ENCODE measurements around the gene MKNK2.
"Not testable (repeated sequence)": the region's sequence is repeated elsewhere in the genome, so short reads cannot be mapped to it uniquely, and the experiment has no call there.

The MKNK2 gene

DNA sequence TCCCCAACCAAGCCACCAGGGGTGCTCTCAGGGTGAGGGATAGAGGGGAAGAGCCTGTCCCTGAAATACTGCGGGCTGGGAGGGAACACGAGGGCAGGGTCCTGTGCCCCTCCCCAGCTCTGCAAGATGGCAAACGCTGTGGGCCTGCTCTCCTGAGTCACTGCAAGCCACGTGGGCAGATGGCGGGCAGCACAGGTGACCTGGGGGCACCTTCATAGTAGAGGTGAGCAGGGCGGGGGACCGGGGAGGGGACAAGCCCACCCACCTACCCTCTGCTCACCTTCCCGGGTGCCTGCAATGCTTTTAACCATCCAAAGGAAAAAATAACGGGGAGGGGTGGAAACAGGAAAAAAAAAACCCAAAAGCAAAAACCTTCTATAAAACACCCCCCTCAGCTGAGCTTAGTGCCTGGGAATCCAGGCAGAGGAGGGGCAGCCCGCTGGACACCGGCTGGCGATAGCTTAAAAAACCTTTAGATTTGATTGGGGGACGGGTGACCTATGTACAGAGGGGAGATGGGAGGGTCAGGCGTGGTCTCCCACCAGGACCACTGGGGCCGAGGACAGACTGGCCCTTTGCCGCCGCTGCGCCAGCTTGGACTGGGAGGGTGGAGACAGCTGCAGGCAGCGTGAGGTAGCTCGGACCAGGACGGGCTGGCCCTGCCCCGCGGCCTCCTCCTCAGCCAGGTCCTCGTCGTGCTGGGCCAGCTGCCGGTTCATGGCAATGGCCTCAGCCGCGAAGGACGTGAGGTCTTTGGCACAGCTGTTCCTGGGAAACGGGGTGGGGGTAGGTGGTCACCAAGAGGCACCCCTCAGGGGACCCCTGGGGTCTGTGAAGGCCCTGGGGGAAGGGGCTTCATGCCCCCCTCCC, 11.7 kb downstream of the MKNK2 start:
- TF ChIP-seq, protein P1, sequence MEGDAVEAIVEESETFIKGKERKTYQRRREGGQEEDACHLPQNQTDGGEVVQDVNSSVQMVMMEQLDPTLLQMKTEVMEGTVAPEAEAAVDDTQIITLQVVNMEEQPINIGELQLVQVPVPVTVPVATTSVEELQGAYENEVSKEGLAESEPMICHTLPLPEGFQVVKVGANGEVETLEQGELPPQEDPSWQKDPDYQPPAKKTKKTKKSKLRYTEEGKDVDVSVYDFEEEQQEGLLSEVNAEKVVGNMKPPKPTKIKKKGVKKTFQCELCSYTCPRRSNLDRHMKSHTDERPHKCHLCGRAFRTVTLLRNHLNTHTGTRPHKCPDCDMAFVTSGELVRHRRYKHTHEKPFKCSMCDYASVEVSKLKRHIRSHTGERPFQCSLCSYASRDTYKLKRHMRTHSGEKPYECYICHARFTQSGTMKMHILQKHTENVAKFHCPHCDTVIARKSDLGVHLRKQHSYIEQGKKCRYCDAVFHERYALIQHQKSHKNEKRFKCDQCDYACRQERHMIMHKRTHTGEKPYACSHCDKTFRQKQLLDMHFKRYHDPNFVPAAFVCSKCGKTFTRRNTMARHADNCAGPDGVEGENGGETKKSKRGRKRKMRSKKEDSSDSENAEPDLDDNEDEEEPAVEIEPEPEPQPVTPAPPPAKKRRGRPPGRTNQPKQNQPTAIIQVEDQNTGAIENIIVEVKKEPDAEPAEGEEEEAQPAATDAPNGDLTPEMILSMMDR (IDR thresholded peaks at IDR 0.05; ENCODE audit: low read depth, low read length, missing control alignments): no peak
- DNase-seq (ENCODE audit: extremely low read depth, low read depth): no peak
- no peak overlapping the region for H3K4me3 ChIP-seq (replicated peaks; ENCODE audit: low read depth, low read length)

DNA sequence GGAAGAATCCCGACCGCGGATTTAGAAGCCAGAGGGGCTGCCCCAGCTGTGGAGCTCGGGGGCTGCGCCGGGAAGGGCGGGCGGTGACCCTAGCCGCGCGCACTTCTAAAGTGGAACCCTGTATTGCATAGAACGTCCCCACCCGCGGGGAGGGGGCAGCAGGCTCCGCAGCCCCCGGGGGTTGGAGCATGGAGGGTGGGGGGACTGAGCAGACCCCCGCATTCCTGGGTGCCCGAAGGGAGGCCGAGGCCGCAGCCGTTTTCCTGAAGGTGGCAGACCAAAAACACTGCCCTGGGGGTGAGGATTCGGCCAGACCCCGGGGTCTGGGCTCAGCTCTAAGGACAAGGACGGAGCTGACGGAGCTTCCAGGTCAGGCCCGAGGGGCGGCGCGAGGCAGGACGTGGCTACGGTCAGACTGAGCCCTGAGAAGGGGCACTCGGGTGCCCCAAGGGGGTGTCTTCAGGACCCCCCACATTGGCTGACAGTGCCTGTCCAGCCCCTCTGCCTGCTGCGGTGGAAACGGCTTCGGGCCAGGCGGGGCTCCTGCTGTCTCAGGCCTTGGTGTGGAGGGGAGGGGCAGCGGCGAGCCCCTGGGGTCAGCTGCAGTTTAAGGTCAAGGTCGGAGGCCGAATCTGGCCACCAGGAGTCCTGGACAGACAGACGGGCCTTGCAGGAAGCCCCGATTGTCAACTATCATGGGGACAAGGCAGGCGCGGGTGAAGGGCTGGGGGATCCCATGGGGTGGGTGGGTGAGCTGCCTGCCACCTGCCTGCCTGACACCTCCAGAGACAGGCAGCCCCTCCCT, 12.6 kb downstream of the MKNK2 start:
- H3K4me3 ChIP-seq (replicated peaks; ENCODE audit: low read depth, low read length): no peak overlapping the region
- TF ChIP-seq, protein P1 (IDR thresholded peaks at IDR 0.05; ENCODE audit: low read depth, low read length, missing control alignments): no peak
- DNase-seq (ENCODE audit: extremely low read depth, low read depth): no peak

DNA sequence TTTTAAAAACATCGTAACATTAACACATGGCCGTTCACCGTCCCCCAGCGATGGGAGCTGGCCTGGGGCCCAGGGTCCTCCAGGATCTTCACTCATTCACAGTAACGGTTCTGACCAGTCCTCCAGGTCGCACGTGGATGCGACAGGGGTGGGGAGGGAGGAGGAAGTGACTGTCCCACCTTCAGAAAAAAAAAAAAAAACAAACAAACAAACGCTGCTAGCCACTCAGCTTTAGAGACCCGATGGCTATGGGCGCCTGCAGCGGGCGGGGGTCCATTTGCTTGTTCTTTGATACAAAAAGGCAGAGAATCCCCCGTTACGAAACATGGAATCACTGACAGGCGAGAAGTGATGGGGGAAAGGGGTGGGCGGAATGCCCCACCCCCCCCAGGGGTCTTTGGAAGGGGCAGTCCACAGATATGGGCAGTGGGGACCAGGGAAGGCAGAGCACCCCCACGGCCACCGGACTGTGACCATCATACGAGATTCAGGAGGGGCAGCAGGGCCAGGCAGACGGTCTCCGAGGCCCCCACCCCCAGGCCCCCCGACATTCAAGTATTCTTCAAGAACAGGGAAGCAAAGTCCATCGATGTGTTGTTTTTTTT, 13.3 kb downstream of the MKNK2 start:
- no peak overlapping the region for H3K4me3 ChIP-seq (replicated peaks; ENCODE audit: low read depth, low read length)
- TF ChIP-seq, protein P1 (IDR thresholded peaks at IDR 0.05; ENCODE audit: low read depth, low read length, missing control alignments): no peak
- DNase-seq (ENCODE audit: extremely low read depth, low read depth): no peak

DNA sequence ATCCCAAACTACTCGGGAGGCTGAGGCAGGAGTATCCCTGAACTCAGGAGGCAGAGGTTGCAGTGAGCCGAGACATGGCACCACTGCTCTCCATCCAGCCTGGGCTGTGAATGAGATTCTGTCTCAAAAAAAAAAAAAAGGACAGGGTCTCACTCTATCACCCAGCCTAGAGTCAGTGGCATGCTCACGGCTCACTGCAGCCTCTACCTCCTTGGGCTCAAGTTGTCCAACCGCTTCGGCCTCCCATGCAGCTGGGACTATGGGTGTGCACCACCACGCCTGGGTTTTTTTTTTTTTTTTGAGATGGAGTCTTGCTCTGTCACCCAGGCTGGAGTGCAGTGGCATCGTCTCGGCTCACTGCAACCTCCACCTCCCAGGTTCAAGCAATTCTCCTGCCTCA, 14.6 kb downstream of the MKNK2 start:
- no peak overlapping the region for H3K4me3 ChIP-seq (replicated peaks; ENCODE audit: low read depth, low read length)
- no peak for DNase-seq (ENCODE audit: extremely low read depth, low read depth)
- TF ChIP-seq, protein P1 (IDR thresholded peaks at IDR 0.05; ENCODE audit: low read depth, low read length, missing control alignments): no peak

DNA sequence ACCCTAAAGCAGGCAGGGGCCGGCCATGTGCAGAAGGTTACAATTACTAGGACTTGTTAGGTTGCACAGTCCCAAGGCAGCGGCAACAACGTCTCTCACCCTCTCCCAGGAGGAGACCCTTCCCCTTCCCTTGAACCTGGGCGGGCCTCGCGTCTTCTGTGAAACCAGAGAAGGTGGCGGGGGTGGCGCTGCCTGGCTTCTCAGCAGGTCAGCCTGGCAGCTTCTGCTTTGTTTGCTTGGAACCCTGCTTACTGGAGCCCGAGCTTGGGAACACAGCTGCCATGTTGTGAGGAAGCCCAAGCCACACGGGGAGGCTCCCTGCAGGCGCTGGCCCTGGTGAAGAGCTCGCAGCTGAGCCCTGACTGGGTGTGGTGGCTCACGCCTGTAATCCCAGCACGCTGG, 15.5 kb downstream of the MKNK2 start:
- no peak for DNase-seq (ENCODE audit: extremely low read depth, low read depth)
- TF ChIP-seq, protein P1 (IDR thresholded peaks at IDR 0.05; ENCODE audit: low read depth, low read length, missing control alignments): no peak
- H3K4me3 ChIP-seq (replicated peaks; ENCODE audit: low read depth, low read length): no peak overlapping the region

DNA sequence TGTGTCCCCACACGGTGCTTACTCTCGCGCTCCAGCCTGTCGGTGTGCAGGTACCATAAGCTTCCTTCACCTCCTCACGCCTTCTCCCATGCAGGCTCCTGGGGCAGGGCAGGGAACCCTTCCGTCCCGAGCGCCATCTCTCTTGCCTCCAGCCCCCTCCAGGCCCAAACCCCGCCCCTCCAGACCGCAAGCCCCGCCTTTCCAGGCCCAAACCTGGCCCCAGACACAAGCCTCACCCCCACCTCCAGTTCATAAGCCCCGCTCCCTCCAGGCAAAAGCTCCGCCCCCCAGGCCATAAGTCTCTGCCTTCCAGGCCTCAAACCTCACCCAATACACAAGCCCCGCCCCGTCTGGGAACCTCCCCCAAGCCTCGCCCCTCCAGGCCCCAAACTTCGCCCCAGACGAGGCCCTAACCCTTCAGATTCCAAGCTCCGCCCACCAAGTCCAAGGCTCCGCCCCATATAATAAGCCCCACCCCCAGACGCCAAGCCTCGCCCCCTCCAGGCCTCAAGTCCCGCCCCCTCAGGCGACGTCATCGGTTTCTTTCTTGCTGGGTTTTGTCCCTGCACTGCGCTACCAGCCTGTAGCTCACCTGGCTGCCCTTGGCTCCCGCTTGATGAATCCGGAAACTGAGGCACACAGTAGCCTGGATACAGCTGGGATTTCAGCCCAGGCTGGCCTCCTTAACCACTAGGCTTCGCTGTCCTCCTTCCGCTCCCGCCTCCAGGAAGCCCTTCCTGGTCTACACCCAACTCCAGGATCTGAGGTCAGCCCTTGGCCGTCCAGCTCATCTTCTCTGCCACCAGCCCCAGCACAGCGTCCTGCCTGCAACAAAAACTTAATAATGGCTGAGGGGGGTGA, 16.1 kb downstream of the MKNK2 start:
- no peak for DNase-seq (ENCODE audit: extremely low read depth, low read depth)
- H3K4me3 ChIP-seq (replicated peaks; ENCODE audit: low read depth, low read length): no peak overlapping the region

DNA sequence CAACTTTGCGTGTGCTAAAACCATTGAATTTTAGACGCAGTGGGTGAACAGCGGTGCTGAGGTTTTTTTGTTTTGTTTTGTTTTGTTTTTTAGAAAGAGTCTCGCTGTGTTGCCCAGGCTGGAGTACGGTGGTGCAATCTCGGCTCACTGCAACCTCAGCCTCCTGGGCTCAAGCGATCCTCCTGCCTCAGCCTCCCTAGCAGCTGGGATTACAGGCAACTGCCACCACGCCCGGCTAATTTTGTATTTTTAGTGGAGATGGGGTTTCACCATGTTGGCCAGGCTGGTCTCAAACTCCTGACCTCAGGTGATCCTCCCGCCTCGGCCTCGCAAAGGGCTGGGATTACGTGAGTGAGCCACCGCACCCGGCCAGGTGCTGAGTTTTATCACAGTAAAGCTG, 16.8 kb downstream of the MKNK2 start:
- not testable (repeated sequence) for DNase-seq (ENCODE audit: extremely low read depth, low read depth); H3K4me3 ChIP-seq (replicated peaks; ENCODE audit: low read depth, low read length)

More for the DNA sequence above, 16.1 kb downstream of the MKNK2 start:
- TF ChIP-seq, protein P1 (IDR thresholded peaks at IDR 0.05; ENCODE audit: low read depth, low read length, missing control alignments): no peak

Data from HFF-Myc (cell line).